Suppressor macrophage treated with lipopolysaccharide for 1 hour (primary cell): ENCODE measurements around the gene L3MBTL3.

Experiments used
- DNase-seq, 3 donors: peaks; one replicate each; pipeline ENCODE4 v3.0.0-alpha.2; 2020 to 2022

Gene L3MBTL3

DNA sequence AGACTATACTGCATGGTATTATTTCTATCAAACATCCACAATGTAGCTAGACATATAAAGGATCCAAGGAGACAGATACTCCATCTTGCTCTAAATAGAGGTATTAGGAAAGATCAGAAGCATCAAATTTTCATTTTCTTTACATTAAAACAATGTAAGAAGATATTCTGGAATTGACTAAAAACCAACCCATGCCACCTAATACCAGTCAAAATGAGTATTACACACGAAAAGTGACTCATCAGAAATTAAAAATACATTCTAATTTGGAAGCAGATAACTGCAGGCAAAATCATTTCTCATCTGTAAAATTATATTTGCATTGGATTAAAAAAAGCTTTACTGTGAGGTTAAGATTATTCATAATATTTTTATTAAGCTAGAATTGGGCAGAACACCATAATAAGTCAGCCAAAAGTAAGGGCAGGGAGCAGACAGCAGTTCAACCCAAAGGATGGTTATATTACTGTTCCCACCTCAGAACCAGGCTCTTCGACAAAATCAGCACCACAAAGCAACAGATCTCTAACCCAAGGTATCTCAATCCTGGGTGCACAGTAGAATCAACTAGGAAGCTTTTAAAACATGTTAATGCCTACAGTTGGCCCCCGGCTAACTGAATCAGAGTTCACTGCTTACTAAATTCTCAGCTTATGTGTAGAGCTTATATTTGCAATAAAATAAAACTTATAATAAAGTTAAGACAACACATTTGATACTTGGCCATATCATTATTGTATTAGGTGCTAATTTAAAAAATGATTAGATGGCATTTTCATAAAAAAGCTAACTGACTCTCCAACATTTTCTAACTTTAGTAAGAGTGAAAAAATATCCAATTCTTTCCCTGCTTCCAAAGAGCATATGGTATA is 169.2 kb downstream of the L3MBTL3 start:
- DNase-seq = no peak

DNA sequence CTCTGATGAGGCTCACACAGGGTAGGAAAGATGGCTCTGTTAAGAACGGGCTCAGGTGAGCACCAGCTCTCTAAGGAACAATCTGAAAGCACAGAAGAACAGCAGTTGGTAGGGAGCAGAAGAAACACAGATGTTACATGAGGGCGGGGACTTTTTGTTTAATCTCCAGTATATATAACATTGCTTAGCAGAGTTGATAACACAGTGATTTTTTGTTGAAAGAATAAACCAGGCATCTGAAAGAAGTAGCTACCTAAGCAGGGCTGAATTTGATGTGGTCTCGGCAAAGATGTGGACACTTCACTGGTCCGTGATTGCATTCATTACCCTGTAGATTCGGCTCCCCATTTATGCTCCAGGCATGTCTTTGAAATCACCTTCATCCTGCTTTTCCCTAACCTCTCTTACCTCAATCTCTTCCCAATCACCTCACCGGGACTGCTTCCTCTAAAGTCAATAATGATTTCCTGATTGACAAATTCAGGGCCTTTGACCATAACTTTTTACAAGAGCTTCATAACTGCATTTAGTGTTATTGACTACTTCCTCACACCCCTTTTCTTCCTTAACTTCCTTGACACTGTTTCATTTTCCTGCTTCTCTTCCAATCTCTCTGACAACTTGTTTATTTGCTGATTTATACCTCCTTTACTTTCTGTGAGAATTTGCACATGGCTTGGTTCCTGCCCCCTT is 170.0 kb downstream of the L3MBTL3 start:
- DNase-seq = no peak

DNA sequence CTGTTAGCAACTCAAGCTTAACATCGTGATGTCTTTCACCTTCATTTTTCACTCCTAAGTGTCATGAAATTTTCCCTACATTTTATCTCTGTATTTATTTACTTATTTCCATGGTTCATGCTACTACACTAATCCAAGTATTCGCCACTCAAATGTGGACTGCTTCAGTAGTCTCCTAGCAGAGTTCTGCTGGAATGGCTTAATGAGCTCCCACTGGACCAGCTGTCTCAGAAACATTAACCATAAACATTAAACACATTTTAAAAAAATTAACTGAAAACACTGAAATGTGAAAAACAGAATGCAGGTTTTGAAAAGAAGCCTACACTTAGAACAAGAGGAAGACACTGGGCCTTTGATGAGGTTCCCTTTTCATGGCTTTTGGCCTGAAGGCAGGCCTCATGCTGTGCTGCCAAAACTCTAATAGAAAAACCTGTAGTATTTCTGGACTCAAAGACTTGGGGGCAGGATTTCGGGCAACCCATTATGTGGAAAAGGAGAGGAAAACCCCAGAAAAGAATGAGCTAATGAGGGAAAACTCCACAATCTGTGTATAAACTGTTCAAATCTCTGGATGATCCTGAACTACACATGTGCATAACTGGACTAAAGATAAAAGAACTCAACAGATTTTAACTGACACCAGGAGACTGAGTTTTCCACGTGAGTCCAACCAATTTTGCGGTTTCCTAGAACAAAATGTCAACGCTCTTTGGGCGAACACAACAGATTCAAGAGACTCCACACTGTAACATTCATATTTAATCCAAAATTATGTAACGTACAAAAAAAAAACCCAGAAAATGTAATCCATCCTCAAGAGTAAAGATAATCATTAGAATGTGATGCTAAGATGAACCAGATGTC is 171.4 kb downstream of the L3MBTL3 start:
- peak; percentile 23 to 39 (median 29) for DNase-seq
